A673 (cell line): ENCODE results near the gene ZFHX2.

Experiments used
- EZH2 ChIP-seq: fragments of 200-600 bp; sonication (generic); IDR thresholded peaks from 2 replicates; pipeline ENCODE4 v1.6.1; 2017; ENCODE audit warnings: borderline replicate concordance, low read depth, mild to moderate bottlenecking, mixed read lengths, antibody characterized with exemption, low read length; ENCODE audit not compliant: poor library complexity, severe bottlenecking
- TF ChIP-seq, protein P1 (sequence below): fragments of 300-800, 200-600 bp; sonication (generic); conservative IDR thresholded peaks from 2 replicates; pipeline ENCODE4 v1.5.1; 2017; ENCODE audit warnings: low read depth, mild to moderate bottlenecking, antibody characterized with exemption, low read length, moderate library complexity, mixed read lengths

DNA sequence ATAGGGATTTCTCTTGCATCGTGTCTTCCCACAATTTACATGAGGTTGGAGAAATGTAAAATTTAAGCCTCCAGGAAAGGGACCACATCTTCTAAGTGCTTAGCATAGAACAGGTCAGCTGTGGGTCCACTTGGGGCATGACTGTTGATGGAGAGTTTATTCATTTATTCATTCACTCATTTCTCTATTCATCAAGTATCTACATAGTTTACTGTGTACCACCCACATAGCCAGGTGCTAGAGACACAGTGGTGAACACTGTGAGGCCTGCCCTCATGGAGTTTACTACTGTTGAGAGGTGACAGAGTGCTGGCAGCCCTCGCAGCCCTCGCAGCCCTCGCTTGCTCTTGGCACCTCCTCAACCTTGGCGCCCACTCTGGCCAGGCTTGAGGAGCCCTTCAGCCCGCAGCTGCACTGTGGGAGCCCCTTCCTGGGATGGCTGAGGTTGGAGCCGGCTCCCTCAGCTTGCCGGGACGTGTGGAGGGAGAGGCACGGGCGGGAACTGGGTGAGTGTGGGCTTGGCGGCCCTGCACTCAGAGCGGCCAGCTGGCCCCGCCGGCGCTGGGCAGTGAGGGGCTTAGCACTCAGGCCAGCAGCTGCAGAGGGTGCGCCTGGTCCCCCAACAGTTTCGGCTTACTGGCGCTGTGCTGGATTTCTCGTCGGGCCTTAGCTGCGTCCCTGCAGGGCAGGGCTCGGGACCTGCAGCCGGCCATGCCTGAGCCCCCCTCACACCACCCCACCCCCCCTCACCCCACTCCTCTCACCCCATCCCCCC is 28.8 kb upstream of the ZFHX2 start:
- TF ChIP-seq, protein P1, sequence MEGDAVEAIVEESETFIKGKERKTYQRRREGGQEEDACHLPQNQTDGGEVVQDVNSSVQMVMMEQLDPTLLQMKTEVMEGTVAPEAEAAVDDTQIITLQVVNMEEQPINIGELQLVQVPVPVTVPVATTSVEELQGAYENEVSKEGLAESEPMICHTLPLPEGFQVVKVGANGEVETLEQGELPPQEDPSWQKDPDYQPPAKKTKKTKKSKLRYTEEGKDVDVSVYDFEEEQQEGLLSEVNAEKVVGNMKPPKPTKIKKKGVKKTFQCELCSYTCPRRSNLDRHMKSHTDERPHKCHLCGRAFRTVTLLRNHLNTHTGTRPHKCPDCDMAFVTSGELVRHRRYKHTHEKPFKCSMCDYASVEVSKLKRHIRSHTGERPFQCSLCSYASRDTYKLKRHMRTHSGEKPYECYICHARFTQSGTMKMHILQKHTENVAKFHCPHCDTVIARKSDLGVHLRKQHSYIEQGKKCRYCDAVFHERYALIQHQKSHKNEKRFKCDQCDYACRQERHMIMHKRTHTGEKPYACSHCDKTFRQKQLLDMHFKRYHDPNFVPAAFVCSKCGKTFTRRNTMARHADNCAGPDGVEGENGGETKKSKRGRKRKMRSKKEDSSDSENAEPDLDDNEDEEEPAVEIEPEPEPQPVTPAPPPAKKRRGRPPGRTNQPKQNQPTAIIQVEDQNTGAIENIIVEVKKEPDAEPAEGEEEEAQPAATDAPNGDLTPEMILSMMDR = no peak
- no peak for TF ChIP-seq EZH2
